IPS DF 6.9 (cell line): ENCODE data around the gene PRR7.

Experiments
- DNase-seq: peaks from one replicate; pipeline ENCODE4 v3.0.0-alpha.2; 2013; ENCODE audit warnings: low read depth, low spot score
- H3K27ac ChIP-seq: one replicate; pipeline ENCODE4 v1.5.1; 2013; ENCODE audit warnings: low read length, control low read depth
- H3K27me3 ChIP-seq: 2 replicates; pipeline ENCODE4 v1.6.1; 2013; ENCODE audit warnings: mild to moderate bottlenecking, low read length; ENCODE audit not compliant: control insufficient read depth, insufficient read depth
- H3K36me3 ChIP-seq: 2 replicates; pipeline ENCODE4 v1.6.1; 2013; ENCODE audit warnings: low read length; ENCODE audit not compliant: control insufficient read depth, insufficient read depth
- H3K4me1 ChIP-seq: 2 replicates; pipeline ENCODE4 v1.6.1; 2013; ENCODE audit warnings: low read length; ENCODE audit not compliant: control insufficient read depth, insufficient read depth
- H3K4me3 ChIP-seq: 2 replicates; pipeline ENCODE4 v1.5.1; 2013; ENCODE audit warnings: mild to moderate bottlenecking, low read length
- H3K9me3 ChIP-seq: 2 replicates; pipeline ENCODE4 v1.6.1; 2013; ENCODE audit warnings: low read length, inconsistent platforms; ENCODE audit not compliant: control insufficient read depth, insufficient read depth
- WGBS: extraction: QIAGEN DNeasy Blood & Tissue Kit; methylation state at CpG from one replicate; pipeline ENCODE4 v1.1.7; 2013; ENCODE audit warnings: mixed read lengths, missing lambda C conversion rate; ENCODE audit not compliant: insufficient read length, insufficient coverage; 5-methylcytosine and 5-hydroxymethylcytosine counted together

Gene PRR7

GRCh38 chr5:177439518-177440053, 7.0 kb upstream of the PRR7 start:
- Histone ChIP-seq H3K4me1 (0 out of 2 replicates have a peak, but pooled peaks cover 2% of the 10 kb centered on the region), H3K9me3 (no peaks in the 10 kb centered on the region), H3K27me3 (no peaks in the 10 kb centered on the region), H3K36me3 (peaks cover 21% of the 10 kb centered on the region; the same call in 1 of the 2 replicates), H3K4me3 (no peak overlapping the region), H3K27ac (no peak overlapping the region)
- no CpG with 5 or more reads among the region's 4 CpGs for WGBS
- no peak for DNase-seq

- DNase-seq: no peak
- WGBS: no CpG with 5 or more reads among the region's 24 CpGs
- H3K9me3 ChIP-seq: no peaks in the 10 kb centered on the region
These were observed 6.2 kb upstream of the PRR7 start for GRCh38 chr5:177440211-177440989.

GRCh38 chr5:177440990-177441780, 5.4 kb upstream of the PRR7 start:
- Histone ChIP-seq H3K36me3 (peaks cover 9% of the 10 kb centered on the region; the same call in 1 of the 2 replicates), H3K9me3 (no peaks in the 10 kb centered on the region), H3K27ac (no peak overlapping the region), H3K27me3 (0 out of 2 replicates have a peak, but pooled peaks cover 1% of the 10 kb centered on the region), H3K4me3 (no peak overlapping the region; the same call in 1 of the 2 replicates), H3K4me1 (0 out of 2 replicates have a peak, but pooled peaks cover 2% of the 10 kb centered on the region)
- no peak for DNase-seq
- WGBS: no CpG with 5 or more reads among the region's 26 CpGs

More at GRCh38 chr5:177440211-177440989, 6.2 kb upstream of the PRR7 start:
- Histone ChIP-seq H3K4me3 (no peak overlapping the region), H3K27ac (no peak overlapping the region), H3K4me1 (0 out of 2 replicates have a peak, but pooled peaks cover 2% of the 10 kb centered on the region), H3K27me3 (0 out of 2 replicates have a peak, but pooled peaks cover 1% of the 10 kb centered on the region), H3K36me3 (peaks cover 13% of the 10 kb centered on the region; the same call in 1 of the 2 replicates)

- 0 out of 2 replicates have a peak, but pooled peaks cover 1% of the 10 kb centered on the region for H3K27me3 ChIP-seq
- WGBS: no CpG with 5 or more reads among the region's 20 CpGs
- H3K27ac ChIP-seq: no peak overlapping the region
- H3K4me3 ChIP-seq: no peak overlapping the region
- peaks cover 4% of the 10 kb centered on the region; the same call in 1 of the 2 replicates for H3K36me3 ChIP-seq
- no peaks in the 10 kb centered on the region for H3K9me3 ChIP-seq
- no peak for DNase-seq
- 0 out of 2 replicates have a peak, but pooled peaks cover 2% of the 10 kb centered on the region for H3K4me1 ChIP-seq
These were observed 4.4 kb upstream of the PRR7 start for GRCh38 chr5:177442066-177442826.

GRCh38 chr5:177443144-177443983, 3.2 kb upstream of the PRR7 start:
- peaks cover 5% of the 10 kb centered on the region; the same call in 1 of the 2 replicates for H3K4me1 ChIP-seq
- H3K27ac ChIP-seq: no peak overlapping the region
- 0 out of 2 replicates have a peak, but pooled peaks cover 1% of the 10 kb centered on the region for H3K27me3 ChIP-seq
- peaks cover 4% of the 10 kb centered on the region; the same call in 1 of the 2 replicates for H3K36me3 ChIP-seq
- no peak for DNase-seq
- H3K4me3 ChIP-seq: no peak overlapping the region
- no CpG with 5 or more reads among the region's 15 CpGs for WGBS
- no peaks in the 10 kb centered on the region for H3K9me3 ChIP-seq

GRCh38 chr5:177444106-177445051, 2.2 kb upstream of the PRR7 start:
- DNase-seq: no peak
- no CpG with 5 or more reads among the region's 7 CpGs for WGBS
- peaks cover 5% of the 10 kb centered on the region; the same call in 1 of the 2 replicates for H3K4me1 ChIP-seq

GRCh38 chr5:177445052-177445916, 1.3 kb upstream of the PRR7 start:
- Histone ChIP-seq H3K36me3 (peaks cover 4% of the 10 kb centered on the region; the same call in 1 of the 2 replicates), H3K4me1 (peaks cover 4% of the 10 kb centered on the region; the same call in 1 of the 2 replicates), H3K9me3 (no peaks in the 10 kb centered on the region), H3K27me3 (0 out of 2 replicates have a peak, but pooled peaks cover 1% of the 10 kb centered on the region), H3K4me3 (no peak overlapping the region), H3K27ac (no peak overlapping the region)
- DNase-seq: no peak
- WGBS: no CpG with 5 or more reads among the region's 10 CpGs

More at GRCh38 chr5:177444106-177445051, 2.2 kb upstream of the PRR7 start:
- H3K27ac ChIP-seq: no peak overlapping the region
- 0 out of 2 replicates have a peak, but pooled peaks cover 1% of the 10 kb centered on the region for H3K27me3 ChIP-seq
- no peaks in the 10 kb centered on the region for H3K9me3 ChIP-seq
- H3K4me3 ChIP-seq: no peak overlapping the region
- peaks cover 4% of the 10 kb centered on the region; the same call in 1 of the 2 replicates for H3K36me3 ChIP-seq

GRCh38 chr5:177445917-177446199, 756 bp upstream of the PRR7 start:
- DNase-seq: no peak
- Histone ChIP-seq H3K36me3 (peaks cover 4% of the 10 kb centered on the region; the same call in 1 of the 2 replicates), H3K27ac (no peak overlapping the region), H3K4me1 (peaks cover 3% of the 10 kb centered on the region; the same call in 1 of the 2 replicates), H3K27me3 (0 out of 2 replicates have a peak, but pooled peaks cover 1% of the 10 kb centered on the region), H3K4me3 (no peak overlapping the region), H3K9me3 (no peaks in the 10 kb centered on the region)
- no CpG with 5 or more reads among the region's 8 CpGs for WGBS
